Measurements from ENCODE around the gene BEND3. TPM values are rescaled to one million over a fixed set of nuclear protein-coding genes. Genes with fewer than 3 reads are reported as not detected.
A peak's percentile ranks its signal among the peaks of the same experiment; 100 is the strongest.

BEND3 gene
- total RNA-seq, 1 experiment from 2014 or later: 11.8 TPM

GRCh38 chr6:107116328-107116892 is 1.1 kb upstream of the BEND3 start:
- CTCF ChIA-PET: interaction anchor here (0.6 to 1.4 kb wide), 4 partner anchors 37 to 313 kb away, joined by 3 to 5 read pairs (median 4); no protein-coding TSS in a partner anchor
- BruUV-seq (replicated peaks): no TSS peak
- TF ChIP-seq CTCF (IDR thresholded peaks at IDR 0.05; ENCODE audit: unreplicated experiment): no peak
- Mint-ChIP-seq H3K4me1 (ENCODE audit: low read depth, unreplicated experiment) (no peaks in the 10 kb centered on the region), H3K4me3 (ENCODE audit: low read depth, unreplicated experiment) (peak overlapping the region; percentile 69), H3K27me3 (ENCODE audit: unreplicated experiment) (no peaks in the 10 kb centered on the region), H3K9me3 (ENCODE audit: low read depth, unreplicated experiment) (no peaks in the 10 kb centered on the region), H3K36me3 (ENCODE audit: insufficient read depth, unreplicated experiment) (peaks cover 43% of the 10 kb centered on the region), H3K27ac (ENCODE audit: unreplicated experiment) (peak overlapping the region; percentile 27)
- peak; percentile 24 for DNase-seq
- intact Hi-C loops (cut with micrococcal nuclease; ENCODE audit: unreplicated experiment): loop anchor here (10.0 kb wide), 1 partner anchor 338 kb away; the partner anchor contains the start of gene PDSS2

GRCh38 chr6:107115695-107116327 is 496 bp upstream of the BEND3 start:
- Mint-ChIP-seq H3K4me1 (ENCODE audit: low read depth, unreplicated experiment) (no peaks in the 10 kb centered on the region), H3K27me3 (ENCODE audit: unreplicated experiment) (no peaks in the 10 kb centered on the region), H3K36me3 (ENCODE audit: insufficient read depth, unreplicated experiment) (peaks cover 43% of the 10 kb centered on the region), H3K4me3 (ENCODE audit: low read depth, unreplicated experiment) (peak overlapping the region; percentile 69), H3K9me3 (ENCODE audit: low read depth, unreplicated experiment) (no peaks in the 10 kb centered on the region), H3K27ac (ENCODE audit: unreplicated experiment) (peak overlapping the region; percentile 27)
- peak; percentile 77 for DNase-seq
- CTCF ChIA-PET: interaction anchor here (0.6 to 1.4 kb wide), 4 partner anchors 37 to 312 kb away, joined by 3 to 5 read pairs (median 4); no protein-coding TSS in a partner anchor
- no TSS peak for BruUV-seq (replicated peaks)
- intact Hi-C loops (cut with micrococcal nuclease; ENCODE audit: unreplicated experiment): loop anchor here (10.0 kb wide), 1 partner anchor 339 kb away; the partner anchor contains the start of gene PDSS2
- no peak for TF ChIP-seq CTCF (IDR thresholded peaks at IDR 0.05; ENCODE audit: unreplicated experiment)

GRCh38 chr6:107114213-107114925 is 946 bp downstream of the BEND3 start:
- intact Hi-C loops (cut with micrococcal nuclease; ENCODE audit: unreplicated experiment): loop anchor here (10.0 kb wide), 1 partner anchor 340 kb away; the partner anchor contains the start of gene PDSS2
- H3K27ac Mint-ChIP-seq (ENCODE audit: unreplicated experiment): peak overlapping the region; percentile 85

More at GRCh38 chr6:107114213-107114925, 946 bp downstream of the BEND3 start:
- H3K36me3 Mint-ChIP-seq (ENCODE audit: insufficient read depth, unreplicated experiment): peaks cover 43% of the 10 kb centered on the region
- H3K27me3 Mint-ChIP-seq (ENCODE audit: unreplicated experiment): no peaks in the 10 kb centered on the region
- DNase-seq: peak; percentile 92
- no TSS peak for BruUV-seq (replicated peaks)
- no peaks in the 10 kb centered on the region for H3K4me1 Mint-ChIP-seq (ENCODE audit: low read depth, unreplicated experiment)
- TF ChIP-seq CTCF (IDR thresholded peaks at IDR 0.05; ENCODE audit: unreplicated experiment): peak; percentile 93
- CTCF ChIA-PET: interaction anchor here (0.7 to 1.0 kb wide), 6 partner anchors 14 to 553 kb away, joined by 3 to 7 read pairs (median 3); no protein-coding TSS in a partner anchor
- no peaks in the 10 kb centered on the region for H3K9me3 Mint-ChIP-seq (ENCODE audit: low read depth, unreplicated experiment)
- H3K4me3 Mint-ChIP-seq (ENCODE audit: low read depth, unreplicated experiment): peak overlapping the region; percentile 69
